SW 1271 (cell line): ENCODE data around the gene NPL.

Experiments
- DNase-seq, 2 experiments: peaks; one replicate each; lab custom pipeline; 2025; lab: John Stamatoyannopoulos, UW

Gene NPL

GRCh38 chr1:182789138-182790076 lies at the start of gene NPL:
Gene NPL, plus strand, starts transcription at chr1:182789773. Its CDS starts 4,599 bp downstream, at chr1:182794372.
- DNase-seq = peak in 1 of 2 experiments; percentile 25

GRCh38 chr1:182740120-182740519 lies 49.5 kb upstream of the NPL start:
- DNase-seq = no peak

GRCh38 chr1:182742780-182743179 lies 46.8 kb upstream of the NPL start:
- no peak for DNase-seq

- DNase-seq = no peak
Observed at GRCh38 chr1:182752077-182752988, 37.2 kb upstream of the NPL start.

GRCh38 chr1:182754087-182754486 lies 35.5 kb upstream of the NPL start:
- no peak for DNase-seq

- DNase-seq = no peak
Observed at GRCh38 chr1:182754543-182755314, 34.8 kb upstream of the NPL start.

GRCh38 chr1:182755632-182756031 lies 33.9 kb upstream of the NPL start:
- no peak for DNase-seq

GRCh38 chr1:182756423-182756822 lies 33.1 kb upstream of the NPL start:
- no peak for DNase-seq

- DNase-seq = no peak
Observed at GRCh38 chr1:182761396-182762395, 27.9 kb upstream of the NPL start.

- DNase-seq = no peak
Observed at GRCh38 chr1:182762536-182762935, 27.0 kb upstream of the NPL start.

GRCh38 chr1:182764029-182764727 lies 25.4 kb upstream of the NPL start:
- no peak for DNase-seq

GRCh38 chr1:182765391-182765790 lies 24.2 kb upstream of the NPL start:
- no peak for DNase-seq

- DNase-seq = no peak
Observed at GRCh38 chr1:182766050-182766449, 23.5 kb upstream of the NPL start.

GRCh38 chr1:182766881-182767645 lies 22.5 kb upstream of the NPL start:
- DNase-seq = no peak

- no peak for DNase-seq
Observed at GRCh38 chr1:182768963-182769362, 20.6 kb upstream of the NPL start.

- no peak for DNase-seq
Observed at GRCh38 chr1:182770232-182770631, 19.3 kb upstream of the NPL start.

- DNase-seq = no peak
Observed at GRCh38 chr1:182771187-182771984, 18.2 kb upstream of the NPL start.

- DNase-seq = no peak
Observed at GRCh38 chr1:182777386-182777785, 12.2 kb upstream of the NPL start.
